Uterus (tissue), 2 donors: Measurements from ENCODE around the gene TMBIM1.

Experiments used
- POLR2A ChIP-seq, 2 donors: fragments of 450-650 bp; IDR thresholded peaks; one replicate each; pipeline ENCODE4 v1.6.1; 2016; ENCODE audit warnings: antibody characterized with exemption in 2 of 2, mild to moderate bottlenecking in 1 of 2, moderate library complexity in 1 of 2
- TF ChIP-seq, protein P1 (sequence below), 4 experiments: fragments of 200-600 bp in 2 of 4; fragments of 450-650 bp in 2 of 4; sonication (generic) in 2 of 4; IDR thresholded peaks; one replicate each; pipeline ENCODE4 v1.5.1; 2016 to 2019; ENCODE audit warnings: antibody characterized with exemption in 4 of 4, mild to moderate bottlenecking in 2 of 4, moderate library complexity in 1 of 4

DNA sequence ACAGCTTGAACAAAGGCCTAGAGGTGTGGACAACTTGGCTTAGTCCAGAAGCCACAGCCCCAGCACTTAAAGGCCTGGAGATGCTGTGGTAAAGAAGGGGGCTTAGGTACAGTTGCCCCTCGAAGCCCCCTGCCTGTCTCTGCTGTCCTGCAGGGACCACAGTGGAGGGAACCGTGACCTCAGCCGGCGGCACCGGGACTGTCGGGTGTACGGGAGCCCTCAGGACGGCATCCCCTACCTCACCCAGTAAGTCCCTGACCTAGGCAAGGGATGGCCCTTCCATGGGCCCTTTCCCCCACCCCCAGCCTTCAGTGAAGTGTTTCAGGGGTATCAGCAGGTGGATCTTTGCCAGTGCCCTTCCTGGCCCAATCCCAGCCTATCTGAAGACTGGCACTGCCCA is 49.1 kb upstream of the TMBIM1 start:
- no peak for TF ChIP-seq POLR2A (IDR thresholded peaks at IDR 0.05)
- TF ChIP-seq, protein P1, sequence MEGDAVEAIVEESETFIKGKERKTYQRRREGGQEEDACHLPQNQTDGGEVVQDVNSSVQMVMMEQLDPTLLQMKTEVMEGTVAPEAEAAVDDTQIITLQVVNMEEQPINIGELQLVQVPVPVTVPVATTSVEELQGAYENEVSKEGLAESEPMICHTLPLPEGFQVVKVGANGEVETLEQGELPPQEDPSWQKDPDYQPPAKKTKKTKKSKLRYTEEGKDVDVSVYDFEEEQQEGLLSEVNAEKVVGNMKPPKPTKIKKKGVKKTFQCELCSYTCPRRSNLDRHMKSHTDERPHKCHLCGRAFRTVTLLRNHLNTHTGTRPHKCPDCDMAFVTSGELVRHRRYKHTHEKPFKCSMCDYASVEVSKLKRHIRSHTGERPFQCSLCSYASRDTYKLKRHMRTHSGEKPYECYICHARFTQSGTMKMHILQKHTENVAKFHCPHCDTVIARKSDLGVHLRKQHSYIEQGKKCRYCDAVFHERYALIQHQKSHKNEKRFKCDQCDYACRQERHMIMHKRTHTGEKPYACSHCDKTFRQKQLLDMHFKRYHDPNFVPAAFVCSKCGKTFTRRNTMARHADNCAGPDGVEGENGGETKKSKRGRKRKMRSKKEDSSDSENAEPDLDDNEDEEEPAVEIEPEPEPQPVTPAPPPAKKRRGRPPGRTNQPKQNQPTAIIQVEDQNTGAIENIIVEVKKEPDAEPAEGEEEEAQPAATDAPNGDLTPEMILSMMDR (IDR thresholded peaks at IDR 0.05) = no peak
